HG02798 (cell line): Measurements from ENCODE around the gene GPR35.
"Not testable (repeated sequence)": the region's sequence is repeated elsewhere in the genome, so short reads cannot be mapped to it uniquely, and the experiment has no call there.

Source experiments
- ATAC-seq: cut with Tn5 transposase; IDR thresholded peaks from one replicate; pipeline ENCODE4 v1.9.1; 2021; ENCODE audit warnings: mild to moderate bottlenecking; ENCODE audit not compliant: unreplicated experiment, poor library complexity

GPR35 gene

DNA sequence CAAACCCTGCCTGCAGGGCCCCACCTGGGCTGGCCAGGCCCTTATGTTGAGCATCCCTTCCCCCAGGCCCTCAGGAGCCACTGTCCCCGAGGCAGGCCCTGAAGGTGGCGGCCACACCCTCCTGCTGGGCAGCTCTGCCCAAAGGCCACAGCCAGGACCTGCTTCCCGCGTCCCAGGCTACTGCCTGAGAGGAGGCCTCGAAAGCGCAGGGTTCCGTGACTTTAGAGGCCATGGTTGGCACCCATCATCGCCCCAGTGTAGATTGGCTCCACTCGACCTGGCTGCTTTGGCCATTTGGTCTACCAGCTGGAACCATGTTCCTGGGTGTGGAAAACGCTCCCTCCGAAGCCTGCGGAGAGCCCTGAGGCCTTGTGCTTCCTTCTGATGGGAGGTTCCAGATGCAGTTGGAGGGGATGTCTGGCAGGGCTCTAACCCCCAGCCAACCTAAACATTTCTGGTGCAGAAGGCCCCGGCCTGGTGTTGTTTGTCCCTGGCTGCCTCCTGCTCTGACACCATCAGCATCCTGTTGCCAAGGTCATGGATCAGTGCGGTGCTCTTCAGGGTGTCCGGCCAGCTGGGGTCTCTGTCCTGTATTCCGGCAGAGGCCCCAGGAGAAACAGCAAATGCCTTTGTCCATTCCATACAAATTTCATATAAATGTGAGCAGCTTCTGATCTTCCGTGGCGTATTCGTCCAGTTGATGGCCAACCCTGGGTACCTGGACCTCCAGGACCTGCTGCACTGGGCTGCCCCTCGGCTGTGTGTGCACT lies 24.0 kb upstream of the GPR35 start:
- no peak for ATAC-seq

DNA sequence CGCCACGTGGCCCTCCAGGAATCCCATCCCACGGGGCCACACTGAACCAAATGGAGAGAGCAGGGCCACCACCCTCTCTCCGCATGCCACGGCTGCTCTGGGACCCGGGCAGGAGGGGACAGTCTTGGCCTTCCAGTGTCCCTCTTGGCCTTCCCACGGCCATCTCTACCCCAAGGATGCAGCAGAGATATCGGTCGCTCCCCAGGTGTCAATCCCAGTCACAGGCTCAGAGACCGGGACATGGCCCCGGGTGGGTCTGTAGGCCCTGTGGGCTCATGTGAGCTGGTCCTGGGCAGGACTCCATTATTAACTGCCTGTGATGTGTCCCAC lies 23.5 kb upstream of the GPR35 start:
- ATAC-seq, result no peak

DNA sequence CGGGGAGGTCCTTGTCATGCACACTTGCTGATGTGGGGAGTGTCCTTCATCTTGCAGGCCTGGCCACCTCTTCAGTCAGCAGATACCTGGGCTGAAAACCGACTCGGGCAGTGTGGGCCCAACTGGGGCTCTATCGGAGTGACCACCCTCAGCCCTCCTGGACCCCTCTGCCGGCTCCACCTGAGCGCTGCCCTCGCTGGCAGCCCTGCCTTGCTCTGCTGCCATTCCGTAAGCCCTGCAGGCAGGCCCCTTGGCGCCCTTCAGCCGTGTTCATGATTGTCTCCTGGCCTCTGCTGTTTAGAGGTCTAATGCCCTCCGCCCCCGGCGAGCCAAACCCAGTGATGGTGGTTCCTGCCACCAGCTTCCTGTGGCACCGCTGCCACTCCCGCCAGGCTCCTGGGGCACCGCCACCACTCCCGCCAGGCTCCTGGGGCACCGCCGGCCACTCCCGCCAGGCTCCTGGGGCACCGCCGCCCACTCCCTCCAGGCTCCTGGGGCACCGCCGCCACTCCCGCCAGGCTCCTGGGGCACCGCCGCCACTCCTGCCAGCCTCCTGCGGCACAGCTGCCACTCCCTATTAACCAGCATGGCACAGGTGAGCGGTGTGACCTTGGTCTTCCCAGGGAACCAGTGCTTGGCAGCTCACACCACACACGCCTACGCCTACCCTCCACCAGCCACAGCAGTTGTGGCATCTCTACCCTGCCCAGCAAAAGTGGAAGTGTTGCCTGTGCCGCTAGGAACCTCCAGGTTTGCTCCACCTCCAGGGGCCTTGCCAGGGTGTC lies 22.8 kb upstream of the GPR35 start:
- ATAC-seq, result no peak

DNA sequence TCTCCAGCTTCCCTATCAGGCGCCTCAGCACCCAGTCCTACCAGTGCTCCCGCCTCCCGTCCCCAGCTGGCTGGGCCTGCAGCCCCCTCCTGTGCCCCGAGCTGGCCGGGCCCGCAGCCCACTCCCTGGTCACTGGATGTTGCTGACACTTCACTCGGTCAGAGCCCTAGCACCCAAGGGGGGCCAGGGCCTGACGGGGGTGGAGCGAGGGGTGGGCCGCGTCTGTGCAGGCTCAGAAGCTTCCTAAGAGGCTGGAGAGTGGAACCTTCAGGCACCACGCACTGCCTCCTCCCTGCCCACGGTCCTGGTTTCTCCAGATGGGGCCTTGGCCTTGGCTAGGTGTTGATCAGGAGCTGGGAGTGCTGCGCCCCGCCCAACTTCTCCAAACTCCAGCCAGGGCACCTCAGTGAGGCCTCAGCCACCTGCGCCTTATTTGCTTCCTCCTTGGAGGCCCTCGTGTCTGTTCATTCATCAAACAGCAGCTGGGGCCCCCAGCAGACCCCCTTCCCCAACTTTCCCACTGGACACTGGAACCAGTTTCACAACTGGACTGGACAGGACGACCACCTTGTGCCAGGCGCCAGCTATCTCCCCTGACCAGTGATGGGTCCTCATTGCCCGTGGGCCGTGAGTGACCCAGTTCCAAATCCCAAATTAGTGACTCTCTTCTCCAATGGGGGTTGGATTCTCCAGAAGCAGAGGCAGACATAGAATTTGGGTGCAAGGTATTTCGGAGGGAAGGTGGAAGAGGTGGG lies 22.0 kb upstream of the GPR35 start:
- ATAC-seq, result no peak

DNA sequence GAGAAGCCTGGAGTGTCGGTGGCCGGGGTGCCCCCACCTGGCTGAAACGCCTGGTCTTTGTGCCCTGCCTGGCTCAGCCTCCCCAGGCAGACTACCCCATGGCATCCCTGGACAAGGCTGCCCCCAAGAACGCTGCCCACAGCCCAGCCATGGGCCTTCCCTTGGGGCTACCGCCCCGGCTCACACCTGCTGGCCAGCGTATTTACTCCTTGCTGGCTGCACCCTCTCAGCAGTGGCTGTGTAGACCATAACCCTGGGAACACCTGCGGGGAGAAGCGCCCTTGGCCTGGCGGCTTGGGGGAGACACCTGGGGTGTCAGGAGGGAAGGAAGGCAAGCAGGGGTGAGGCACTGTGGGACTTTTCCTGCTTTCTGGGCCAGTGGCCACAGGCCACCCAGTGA lies 21.4 kb upstream of the GPR35 start:
- ATAC-seq, result no peak

DNA sequence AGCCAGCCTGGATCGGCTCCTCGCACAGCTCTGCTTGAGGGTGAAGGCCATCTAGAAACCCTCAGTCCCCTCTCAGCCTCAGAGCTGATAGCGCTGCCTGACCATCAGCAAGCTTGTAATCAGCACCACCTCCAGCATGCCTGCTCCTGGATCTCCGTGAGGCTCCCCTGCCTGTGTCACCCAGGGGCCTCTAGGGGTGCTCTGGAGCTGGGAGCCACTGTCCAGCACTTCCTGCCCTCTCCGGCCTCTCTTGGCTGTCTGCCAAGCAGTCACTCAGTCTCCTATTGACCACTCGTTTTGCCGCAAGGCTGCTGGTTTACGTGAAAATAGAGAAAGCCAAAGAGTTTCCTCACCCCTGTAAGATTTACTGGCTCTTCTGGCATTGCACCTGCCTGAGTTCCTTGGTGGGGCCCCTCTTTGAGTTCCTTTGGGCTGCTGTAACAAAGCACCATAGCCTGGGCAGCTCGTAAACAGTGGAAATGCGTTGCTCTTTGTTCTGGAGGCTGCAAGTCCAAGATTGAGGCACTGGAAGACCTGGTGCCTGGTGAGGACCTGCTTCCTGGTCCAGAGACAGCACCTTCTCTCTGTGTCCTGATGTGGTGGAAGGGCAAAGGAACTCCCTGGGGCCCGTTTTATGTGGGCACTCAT lies 20.9 kb upstream of the GPR35 start:
- ATAC-seq, result no peak

DNA sequence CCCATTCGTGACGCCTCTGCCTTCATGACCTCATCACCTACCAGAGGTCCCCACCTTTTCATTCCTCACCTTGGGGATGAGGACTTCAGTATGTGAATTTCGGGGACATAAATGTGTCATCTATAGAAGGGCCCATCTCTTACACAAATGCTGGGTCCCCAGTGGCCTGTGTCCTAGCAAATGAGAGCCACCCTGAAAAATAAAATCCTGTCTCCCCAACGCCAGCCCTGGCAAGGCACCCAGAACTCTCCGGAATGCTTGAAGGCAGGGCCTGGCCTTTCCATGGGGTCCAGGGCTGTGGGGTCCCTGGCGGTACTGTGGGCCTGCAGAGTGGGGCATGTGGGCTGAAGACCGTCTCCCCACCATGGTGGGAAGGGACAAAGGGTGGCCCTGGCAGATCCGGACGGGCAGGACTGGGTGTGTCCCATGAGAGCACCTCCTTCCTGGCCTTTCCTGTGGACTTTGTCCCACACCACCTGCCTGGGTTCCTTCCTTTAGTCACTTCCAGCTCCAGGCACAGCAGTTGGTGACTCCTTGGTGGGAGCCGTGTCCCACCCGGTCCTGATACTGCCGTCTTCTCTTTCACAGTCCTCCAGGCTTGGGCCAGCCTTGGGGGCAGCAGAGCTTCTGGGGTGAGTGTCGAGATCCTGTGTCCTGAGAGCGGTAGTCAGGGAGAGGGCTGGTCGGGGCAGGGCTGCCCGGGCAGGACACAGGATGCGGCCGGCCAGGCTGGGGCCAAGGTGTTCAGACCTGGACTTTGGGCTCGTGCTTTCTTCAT lies 20.2 kb upstream of the GPR35 start:
- no peak for ATAC-seq

DNA sequence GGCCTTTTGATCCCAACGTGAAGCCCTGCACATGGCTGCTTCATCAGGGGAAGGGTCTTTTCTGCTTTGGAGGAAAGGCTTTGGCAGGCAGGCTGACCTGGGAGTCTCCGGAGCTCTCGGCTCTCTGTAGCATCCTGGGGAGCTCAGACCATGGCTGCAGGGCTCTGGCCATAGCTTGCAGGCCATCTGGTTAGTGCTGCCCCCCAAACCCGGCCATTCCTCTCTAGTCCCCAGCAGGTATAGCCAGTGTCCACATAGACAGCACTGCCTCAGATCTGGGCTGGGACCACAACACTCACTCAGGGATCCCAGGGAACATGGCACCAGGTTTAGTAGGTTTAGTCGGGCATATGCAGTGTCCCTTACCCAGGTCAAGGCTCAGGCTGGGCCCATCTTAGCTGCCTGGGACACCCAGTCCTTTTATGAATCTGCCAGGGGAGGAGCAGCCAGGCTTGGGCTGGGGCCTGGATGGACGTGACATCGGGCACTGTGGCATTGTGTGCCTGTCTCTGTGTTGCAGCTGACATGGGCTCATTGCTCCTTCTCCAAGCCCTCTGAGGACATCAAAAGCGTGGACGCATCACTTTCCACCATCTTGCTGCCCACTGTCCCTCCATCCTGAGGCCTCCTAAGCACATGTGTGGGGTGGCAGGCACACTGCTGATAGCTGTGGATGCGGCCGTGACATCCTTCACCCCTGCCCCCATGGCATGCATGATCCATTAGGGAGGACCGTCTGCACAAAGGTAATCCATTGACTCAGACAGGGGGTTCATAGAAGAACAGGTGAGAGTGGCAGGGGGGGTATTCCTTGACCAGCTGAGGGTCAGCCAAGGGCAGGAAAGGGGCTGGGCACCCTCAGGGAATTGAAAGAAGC lies 19.2 kb upstream of the GPR35 start:
- no peak for ATAC-seq

DNA sequence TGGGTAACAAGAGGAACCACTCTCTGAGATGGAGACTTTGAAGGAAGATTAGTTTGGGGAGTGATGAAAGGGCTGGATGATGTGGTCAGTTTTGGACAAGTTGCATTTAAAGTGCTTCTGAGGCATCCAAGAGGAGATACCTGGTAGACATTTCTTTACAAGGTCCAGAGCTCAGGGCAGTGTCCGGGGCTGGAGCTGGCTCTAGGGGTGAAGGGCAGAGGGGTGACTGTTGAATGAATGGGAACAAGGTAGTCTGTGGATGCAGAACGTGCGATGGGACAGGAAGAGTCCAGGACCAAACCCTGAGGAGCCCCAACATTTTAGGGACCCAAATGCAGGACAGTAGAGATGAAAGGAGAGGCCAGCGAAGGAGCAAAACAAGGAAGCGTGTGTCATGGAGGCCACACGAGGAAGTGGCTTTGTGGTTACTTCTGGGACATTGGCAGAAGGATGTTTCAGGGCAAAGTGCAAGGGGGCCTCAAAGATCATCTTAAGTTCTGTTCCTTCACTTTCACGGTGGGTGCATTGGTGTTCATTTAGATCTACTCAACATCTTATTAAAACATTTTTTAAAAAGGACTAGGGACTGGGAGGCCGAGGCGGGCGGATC lies 13.6 kb upstream of the GPR35 start:
- ATAC-seq, result no peak

DNA sequence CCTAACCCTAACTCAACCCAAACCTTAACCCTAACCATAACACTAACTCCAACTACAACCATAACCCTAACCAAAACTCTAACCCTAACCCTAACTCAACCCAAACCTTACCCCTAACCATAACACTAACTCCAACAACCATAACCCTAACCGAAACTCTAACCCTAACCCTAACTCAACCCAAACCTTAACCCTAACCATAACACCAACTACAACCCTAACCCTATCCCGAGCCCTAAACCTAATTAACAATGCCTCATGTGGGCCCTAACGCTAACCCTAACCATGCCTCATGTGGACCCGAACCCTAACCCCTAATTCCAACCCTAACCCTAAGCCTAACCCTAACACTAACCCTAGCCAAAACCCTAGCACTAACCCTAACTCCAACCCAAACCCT lies 11.5 kb upstream of the GPR35 start:
- ATAC-seq, result no peak

DNA sequence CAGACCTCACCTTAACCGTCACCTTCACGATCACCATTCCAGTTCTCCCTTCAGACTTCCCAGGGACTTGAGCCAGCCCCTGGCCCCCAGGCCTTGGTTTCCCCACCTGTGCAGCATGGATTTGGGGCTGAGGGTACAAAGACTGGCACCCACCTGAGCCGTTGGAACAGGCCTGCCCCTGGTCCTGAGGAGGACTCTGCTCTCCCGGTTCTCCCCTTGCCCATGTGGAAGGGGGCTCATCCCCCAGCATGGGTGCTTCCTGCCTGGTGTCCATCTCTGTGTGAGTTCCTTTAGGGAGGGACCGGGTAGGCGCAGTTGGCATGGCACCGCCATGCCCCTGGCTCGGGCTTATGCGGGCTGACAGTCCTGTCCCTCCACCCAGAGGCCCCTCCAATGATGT lies 10.9 kb upstream of the GPR35 start:
- no peak for ATAC-seq

DNA sequence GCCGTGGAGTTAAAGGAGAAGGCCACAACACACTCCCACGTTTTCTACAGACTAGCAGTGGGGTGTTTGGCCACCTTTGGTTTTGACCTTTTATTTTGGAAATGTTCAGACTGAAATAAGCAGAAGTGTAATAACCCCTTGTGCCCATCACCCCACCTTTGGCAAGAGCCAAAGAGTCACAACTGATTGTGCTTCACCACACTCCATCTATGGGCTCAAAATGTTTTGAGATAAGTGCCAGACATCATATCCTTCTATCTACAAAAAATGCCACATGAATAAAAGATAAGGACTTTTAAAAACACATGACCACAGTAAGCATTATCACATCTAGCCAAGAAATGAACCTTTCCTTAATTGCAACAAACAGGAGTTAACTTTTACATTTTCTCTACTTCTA lies 9.9 kb upstream of the GPR35 start:
- ATAC-seq, result no peak

DNA sequence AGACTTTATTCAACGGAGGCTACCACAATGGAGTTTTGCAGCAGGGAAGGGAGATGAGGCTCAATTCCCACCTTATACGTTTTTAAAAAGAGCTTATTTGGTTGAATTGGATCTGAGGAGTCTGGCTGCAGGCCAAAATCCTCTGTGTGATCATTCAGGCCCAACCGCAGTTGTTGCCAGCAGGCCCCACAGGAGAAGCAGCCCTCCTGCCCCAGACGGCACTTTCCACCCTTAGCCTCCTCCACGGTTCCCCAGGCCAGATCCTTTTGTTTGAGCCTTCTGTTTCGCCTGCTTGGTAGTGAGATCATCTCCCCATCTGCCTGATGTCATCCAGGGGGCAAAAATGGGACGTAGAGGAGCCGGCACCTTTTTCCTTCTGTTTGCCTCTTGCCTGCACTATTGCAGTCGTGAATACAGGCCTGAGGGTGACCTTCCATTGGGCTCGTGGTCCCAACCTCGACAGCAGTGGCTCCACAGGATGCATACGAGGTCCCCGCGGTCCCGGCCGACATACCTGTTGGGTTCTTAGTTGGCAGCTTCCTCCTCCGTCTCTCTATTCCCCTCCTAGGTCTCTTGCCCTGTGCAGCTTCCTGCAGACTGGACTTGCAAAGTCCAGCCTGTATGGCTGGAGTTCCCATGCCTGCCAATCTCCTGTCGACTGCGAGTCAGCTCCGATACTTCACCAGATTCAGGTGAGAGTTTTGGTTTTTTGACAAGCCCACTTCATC lies 9.3 kb upstream of the GPR35 start:
- ATAC-seq, result no peak

DNA sequence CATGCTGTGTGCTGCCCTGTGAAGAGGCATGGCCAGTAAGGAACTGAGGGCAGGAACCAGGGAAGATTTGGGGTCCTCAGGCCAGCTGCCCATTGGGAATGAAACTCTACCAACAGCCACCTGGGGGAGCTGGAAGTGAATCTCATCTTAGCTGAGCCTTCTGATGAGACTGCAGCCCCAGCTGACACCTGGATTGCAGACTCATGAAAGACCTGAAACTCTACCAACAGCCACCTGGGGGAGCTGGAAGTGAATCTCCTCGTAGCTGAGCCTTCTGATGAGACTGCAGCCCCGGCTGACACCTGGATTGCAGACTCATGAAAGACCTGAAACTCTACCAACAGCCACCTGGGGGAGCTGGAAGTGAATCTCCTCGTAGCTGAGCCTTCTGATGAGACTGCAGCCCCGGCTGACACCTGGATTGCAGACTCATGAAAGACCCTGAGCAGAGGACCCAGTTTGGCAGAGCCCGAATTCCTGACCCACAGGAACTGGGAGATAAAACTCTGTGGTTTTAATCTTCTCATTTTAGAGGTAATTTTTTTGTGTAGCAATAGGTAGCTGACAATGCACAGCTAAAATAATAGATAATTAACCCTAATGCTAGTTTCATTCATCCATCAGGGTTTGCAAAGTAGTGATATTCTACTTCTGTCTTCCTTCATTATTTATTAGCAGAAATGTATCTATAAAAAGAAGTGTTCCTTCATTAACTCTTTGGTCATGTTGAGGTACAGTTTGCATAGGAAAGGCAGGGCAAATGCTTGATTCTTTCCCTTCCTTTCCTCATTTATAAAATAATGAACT lies 8.2 kb upstream of the GPR35 start:
- not testable (repeated sequence) for ATAC-seq

DNA sequence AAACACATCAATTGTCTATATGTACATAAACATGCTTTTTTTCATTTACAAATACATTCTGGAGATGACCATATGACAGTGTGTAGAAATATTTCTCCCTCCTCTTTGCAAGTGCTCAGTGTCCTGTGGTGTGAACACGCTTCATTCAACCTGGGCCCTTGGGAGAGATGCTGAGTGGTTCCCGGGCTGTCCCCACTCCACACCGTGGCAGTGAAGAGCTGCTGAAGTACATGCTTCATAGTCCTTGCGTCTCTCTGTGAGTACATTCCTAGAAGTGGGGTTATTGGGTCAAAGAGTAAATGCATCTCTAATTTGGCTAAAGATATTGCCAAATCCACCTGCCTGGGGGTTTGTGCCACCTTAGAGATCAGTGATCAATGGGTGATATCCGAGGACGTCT lies 6.5 kb upstream of the GPR35 start:
- ATAC-seq, result no peak

DNA sequence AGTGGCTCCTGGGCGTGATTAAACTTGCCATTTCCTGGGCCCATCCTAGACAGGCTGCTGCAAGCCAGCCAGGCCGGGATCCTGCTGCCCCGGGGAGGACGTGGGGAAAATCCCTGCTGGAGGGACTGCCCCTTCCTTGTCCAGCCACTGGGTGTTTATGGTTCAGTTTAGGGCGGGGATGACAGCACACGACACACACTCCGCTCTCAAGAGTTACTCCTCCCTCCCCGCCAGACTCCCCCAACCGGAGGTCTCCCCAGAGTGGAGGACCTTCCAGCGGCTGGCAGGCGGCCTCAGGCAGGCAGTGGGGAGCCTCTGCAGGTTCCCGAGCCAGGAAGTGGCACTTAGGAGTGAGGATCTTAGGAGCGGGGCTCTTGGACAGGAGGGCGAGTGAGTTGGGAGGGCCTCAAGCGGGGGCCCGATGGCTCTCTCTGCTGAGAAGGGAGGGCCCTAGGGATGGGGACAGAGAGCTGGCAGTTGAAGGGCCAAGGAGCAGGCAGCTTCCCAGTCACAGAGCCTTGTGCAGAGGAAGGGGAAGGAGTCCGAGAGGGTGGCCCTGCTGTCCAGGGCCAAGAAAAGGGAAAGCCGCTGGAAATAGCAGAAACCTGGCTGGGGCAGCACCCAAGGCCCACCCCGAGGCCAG lies 5.7 kb upstream of the GPR35 start:
- ATAC-seq, result no peak
